K562 (cell line): ENCODE results near the gene CNKSR2.

Experiments used
- CBX8 ChIP-seq: fragments of 200-600 bp; sonication (generic); IDR thresholded peaks from 2 replicates; pipeline ENCODE4 v1.6.1; 2012; ENCODE audit warnings: borderline replicate concordance, mixed run types, low read depth, mild to moderate bottlenecking, moderate library complexity, mixed read lengths, low read length, control low read depth, inconsistent platforms; ENCODE audit not compliant: poor library complexity, severe bottlenecking; ENCODE audit errors: extremely low read depth
- CTCF ChIP-seq, 3 experiments: IDR thresholded peaks in 2 of 3; conservative IDR thresholded peaks in 1 of 3; 2 replicates each; pipeline ENCODE4 v1.5.1; 2011 to 2012; ENCODE audit warnings: low read length in 3 of 3, mild to moderate bottlenecking in 3 of 3, control low read depth in 2 of 3, improper control_type of control experiment in 1 of 3, inconsistent platforms in 1 of 3, low read depth in 1 of 3, mixed read lengths in 1 of 3, moderate library complexity in 1 of 3; ENCODE audit not compliant: insufficient read depth in 2 of 3
- FOXP1 ChIP-seq: sonication (generic); formaldehyde crosslinking; IDR thresholded peaks from 2 replicates; pipeline ENCODE4 v1.8.0; 2022; ENCODE audit warnings: mild to moderate bottlenecking, missing genetic modification reagents
- SP1 ChIP-seq: sonication (generic); formaldehyde crosslinking; IDR thresholded peaks from 2 replicates; pipeline ENCODE4 v1.8.1; 2022; ENCODE audit warnings: mild to moderate bottlenecking, missing genetic modification reagents
- TF ChIP-seq, protein P1 (sequence below): fragments of 200-600 bp; sonication (generic); IDR thresholded peaks from one replicate; pipeline ENCODE4 v1.6.1; 2012; ENCODE audit warnings: mild to moderate bottlenecking, low read depth, low read length, inconsistent platforms

GRCh38 chrX:21606002-21606401, 231.8 kb downstream of the CNKSR2 start:
- TF ChIP-seq CTCF (IDR thresholded peaks at IDR 0.05 in 2 of 3, conservative IDR thresholded peaks at IDR 0.05 in 1 of 3; ENCODE audit: insufficient read depth in 2 of 3, low read depth in 1 of 3, low read length in 3 of 3) (no peak), SP1 (CRISPR knock-in tag) (no peak), CBX8 (no peak), FOXP1 (CRISPR knock-in tag) (no peak)
- TF ChIP-seq, protein P1, sequence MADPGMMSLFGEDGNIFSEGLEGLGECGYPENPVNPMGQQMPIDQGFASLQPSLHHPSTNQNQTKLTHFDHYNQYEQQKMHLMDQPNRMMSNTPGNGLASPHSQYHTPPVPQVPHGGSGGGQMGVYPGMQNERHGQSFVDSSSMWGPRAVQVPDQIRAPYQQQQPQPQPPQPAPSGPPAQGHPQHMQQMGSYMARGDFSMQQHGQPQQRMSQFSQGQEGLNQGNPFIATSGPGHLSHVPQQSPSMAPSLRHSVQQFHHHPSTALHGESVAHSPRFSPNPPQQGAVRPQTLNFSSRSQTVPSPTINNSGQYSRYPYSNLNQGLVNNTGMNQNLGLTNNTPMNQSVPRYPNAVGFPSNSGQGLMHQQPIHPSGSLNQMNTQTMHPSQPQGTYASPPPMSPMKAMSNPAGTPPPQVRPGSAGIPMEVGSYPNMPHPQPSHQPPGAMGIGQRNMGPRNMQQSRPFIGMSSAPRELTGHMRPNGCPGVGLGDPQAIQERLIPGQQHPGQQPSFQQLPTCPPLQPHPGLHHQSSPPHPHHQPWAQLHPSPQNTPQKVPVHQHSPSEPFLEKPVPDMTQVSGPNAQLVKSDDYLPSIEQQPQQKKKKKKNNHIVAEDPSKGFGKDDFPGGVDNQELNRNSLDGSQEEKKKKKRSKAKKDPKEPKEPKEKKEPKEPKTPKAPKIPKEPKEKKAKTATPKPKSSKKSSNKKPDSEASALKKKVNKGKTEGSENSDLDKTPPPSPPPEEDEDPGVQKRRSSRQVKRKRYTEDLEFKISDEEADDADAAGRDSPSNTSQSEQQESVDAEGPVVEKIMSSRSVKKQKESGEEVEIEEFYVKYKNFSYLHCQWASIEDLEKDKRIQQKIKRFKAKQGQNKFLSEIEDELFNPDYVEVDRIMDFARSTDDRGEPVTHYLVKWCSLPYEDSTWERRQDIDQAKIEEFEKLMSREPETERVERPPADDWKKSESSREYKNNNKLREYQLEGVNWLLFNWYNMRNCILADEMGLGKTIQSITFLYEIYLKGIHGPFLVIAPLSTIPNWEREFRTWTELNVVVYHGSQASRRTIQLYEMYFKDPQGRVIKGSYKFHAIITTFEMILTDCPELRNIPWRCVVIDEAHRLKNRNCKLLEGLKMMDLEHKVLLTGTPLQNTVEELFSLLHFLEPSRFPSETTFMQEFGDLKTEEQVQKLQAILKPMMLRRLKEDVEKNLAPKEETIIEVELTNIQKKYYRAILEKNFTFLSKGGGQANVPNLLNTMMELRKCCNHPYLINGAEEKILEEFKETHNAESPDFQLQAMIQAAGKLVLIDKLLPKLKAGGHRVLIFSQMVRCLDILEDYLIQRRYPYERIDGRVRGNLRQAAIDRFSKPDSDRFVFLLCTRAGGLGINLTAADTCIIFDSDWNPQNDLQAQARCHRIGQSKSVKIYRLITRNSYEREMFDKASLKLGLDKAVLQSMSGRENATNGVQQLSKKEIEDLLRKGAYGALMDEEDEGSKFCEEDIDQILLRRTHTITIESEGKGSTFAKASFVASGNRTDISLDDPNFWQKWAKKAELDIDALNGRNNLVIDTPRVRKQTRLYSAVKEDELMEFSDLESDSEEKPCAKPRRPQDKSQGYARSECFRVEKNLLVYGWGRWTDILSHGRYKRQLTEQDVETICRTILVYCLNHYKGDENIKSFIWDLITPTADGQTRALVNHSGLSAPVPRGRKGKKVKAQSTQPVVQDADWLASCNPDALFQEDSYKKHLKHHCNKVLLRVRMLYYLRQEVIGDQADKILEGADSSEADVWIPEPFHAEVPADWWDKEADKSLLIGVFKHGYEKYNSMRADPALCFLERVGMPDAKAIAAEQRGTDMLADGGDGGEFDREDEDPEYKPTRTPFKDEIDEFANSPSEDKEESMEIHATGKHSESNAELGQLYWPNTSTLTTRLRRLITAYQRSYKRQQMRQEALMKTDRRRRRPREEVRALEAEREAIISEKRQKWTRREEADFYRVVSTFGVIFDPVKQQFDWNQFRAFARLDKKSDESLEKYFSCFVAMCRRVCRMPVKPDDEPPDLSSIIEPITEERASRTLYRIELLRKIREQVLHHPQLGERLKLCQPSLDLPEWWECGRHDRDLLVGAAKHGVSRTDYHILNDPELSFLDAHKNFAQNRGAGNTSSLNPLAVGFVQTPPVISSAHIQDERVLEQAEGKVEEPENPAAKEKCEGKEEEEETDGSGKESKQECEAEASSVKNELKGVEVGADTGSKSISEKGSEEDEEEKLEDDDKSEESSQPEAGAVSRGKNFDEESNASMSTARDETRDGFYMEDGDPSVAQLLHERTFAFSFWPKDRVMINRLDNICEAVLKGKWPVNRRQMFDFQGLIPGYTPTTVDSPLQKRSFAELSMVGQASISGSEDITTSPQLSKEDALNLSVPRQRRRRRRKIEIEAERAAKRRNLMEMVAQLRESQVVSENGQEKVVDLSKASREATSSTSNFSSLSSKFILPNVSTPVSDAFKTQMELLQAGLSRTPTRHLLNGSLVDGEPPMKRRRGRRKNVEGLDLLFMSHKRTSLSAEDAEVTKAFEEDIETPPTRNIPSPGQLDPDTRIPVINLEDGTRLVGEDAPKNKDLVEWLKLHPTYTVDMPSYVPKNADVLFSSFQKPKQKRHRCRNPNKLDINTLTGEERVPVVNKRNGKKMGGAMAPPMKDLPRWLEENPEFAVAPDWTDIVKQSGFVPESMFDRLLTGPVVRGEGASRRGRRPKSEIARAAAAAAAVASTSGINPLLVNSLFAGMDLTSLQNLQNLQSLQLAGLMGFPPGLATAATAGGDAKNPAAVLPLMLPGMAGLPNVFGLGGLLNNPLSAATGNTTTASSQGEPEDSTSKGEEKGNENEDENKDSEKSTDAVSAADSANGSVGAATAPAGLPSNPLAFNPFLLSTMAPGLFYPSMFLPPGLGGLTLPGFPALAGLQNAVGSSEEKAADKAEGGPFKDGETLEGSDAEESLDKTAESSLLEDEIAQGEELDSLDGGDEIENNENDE: no peak
